Osteoblast (primary cell): ENCODE measurements around the gene SELPLG. TPM values are rescaled to one million over a fixed set of nuclear protein-coding genes. Genes with fewer than 3 reads are reported as not detected.
A peak's percentile ranks its signal among the peaks of the same experiment; 100 is the strongest.

ENCODE experiments used
- DNase-seq: peaks from one replicate; pipeline ENCODE4 v3.0.0; 2011; ENCODE audit warnings: low spot score, mixed read lengths; ENCODE audit not compliant: insufficient read length; ENCODE audit errors: missing footprints
- H2AFZ ChIP-seq: 2 replicates; pipeline ENCODE4 v1.6.0; 2011; ENCODE audit warnings: mild to moderate bottlenecking, low read length
- H3K27ac ChIP-seq: 2 replicates; pipeline ENCODE4 v1.5.1; 2011; ENCODE audit warnings: mild to moderate bottlenecking, low read depth, low read length, moderate library complexity
- H3K27me3 ChIP-seq: 2 replicates; pipeline ENCODE4 v1.6.0; 2012; ENCODE audit warnings: mild to moderate bottlenecking, control low read depth, inconsistent platforms, low read length, moderate library complexity; ENCODE audit not compliant: insufficient read depth
- H3K36me3 ChIP-seq: 2 replicates; pipeline ENCODE4 v1.5.1; 2011; ENCODE audit warnings: mild to moderate bottlenecking, low read length, control low read depth, moderate library complexity; ENCODE audit not compliant: insufficient read depth
- H3K4me1 ChIP-seq: 2 replicates; pipeline ENCODE4 v1.5.1; 2011; ENCODE audit warnings: mild to moderate bottlenecking, low read length, control low read depth, moderate library complexity; ENCODE audit not compliant: insufficient read depth
- H3K4me2 ChIP-seq: 2 replicates; pipeline ENCODE4 v1.6.0; 2011; ENCODE audit warnings: mild to moderate bottlenecking, low read length; ENCODE audit not compliant: insufficient read depth
- H3K4me3 ChIP-seq: fragments of 200-600 bp; sonication (generic); 3 replicates; pipeline ENCODE4 v1.5.1; 2012; ENCODE audit warnings: mild to moderate bottlenecking, low read length, inconsistent platforms; ENCODE audit not compliant: insufficient read depth
- H3K79me2 ChIP-seq: 2 replicates; pipeline ENCODE4 v1.6.0; 2012; ENCODE audit warnings: mild to moderate bottlenecking, low read length, control low read depth, inconsistent platforms; ENCODE audit not compliant: insufficient read depth
- H3K9me3 ChIP-seq: 2 replicates; pipeline ENCODE4 v1.5.1; 2011; ENCODE audit warnings: low read depth, low read length, control low read depth
- H4K20me1 ChIP-seq: 2 replicates; pipeline ENCODE4 v1.6.0; 2012; ENCODE audit warnings: mild to moderate bottlenecking, low read length, control low read depth; ENCODE audit not compliant: insufficient read depth
- CTCF ChIP-seq: IDR thresholded peaks from 2 replicates; pipeline ENCODE4 v1.5.1; 2011; ENCODE audit warnings: mild to moderate bottlenecking, low read depth, low read length, moderate library complexity; ENCODE audit errors: extremely low read depth
- total RNA-seq: library from RNA; depleted of rRNA; stranded (reverse); fragments of >200 nt; gene quantifications from 2 replicates; pipeline ENCODE4 v1.2.3, GENCODE V29; 2012

Gene SELPLG
- total RNA-seq, 1 donor = 1.1 TPM

- TF ChIP-seq CTCF = no peak
- H3K27me3 ChIP-seq = no peaks in the 10 kb centered on the region
- no peak overlapping the region for H3K4me2 ChIP-seq
- peaks cover 16% of the 10 kb centered on the region for H4K20me1 ChIP-seq
- no peak for DNase-seq
- no peak overlapping the region for H3K27ac ChIP-seq
- H3K36me3 ChIP-seq = peaks cover 47% of the 10 kb centered on the region
- H2AFZ ChIP-seq = no peak overlapping the region
- peaks cover 97% of the 10 kb centered on the region for H3K79me2 ChIP-seq
- H3K4me3 ChIP-seq = no peak overlapping the region
- no peaks in the 10 kb centered on the region for H3K9me3 ChIP-seq
- peaks cover 43% of the 10 kb centered on the region for H3K4me1 ChIP-seq
These were observed 37.4 kb upstream of the SELPLG start for GRCh38 chr12:108671110-108671509.

GRCh38 chr12:108670066-108670631 is 36.5 kb upstream of the SELPLG start:
- H4K20me1 ChIP-seq = peaks cover 21% of the 10 kb centered on the region
- H3K27me3 ChIP-seq = no peaks in the 10 kb centered on the region
- no peak for TF ChIP-seq CTCF
- no peaks in the 10 kb centered on the region for H3K9me3 ChIP-seq
- no peak overlapping the region for H2AFZ ChIP-seq
- peaks cover 38% of the 10 kb centered on the region for H3K36me3 ChIP-seq
- no peak overlapping the region for H3K4me2 ChIP-seq
- peaks cover 97% of the 10 kb centered on the region for H3K79me2 ChIP-seq
- no peak overlapping the region for H3K4me3 ChIP-seq
- peak overlapping the region; percentile 25 for H3K27ac ChIP-seq
- DNase-seq = no peak
- H3K4me1 ChIP-seq = peaks cover 53% of the 10 kb centered on the region

DNA sequence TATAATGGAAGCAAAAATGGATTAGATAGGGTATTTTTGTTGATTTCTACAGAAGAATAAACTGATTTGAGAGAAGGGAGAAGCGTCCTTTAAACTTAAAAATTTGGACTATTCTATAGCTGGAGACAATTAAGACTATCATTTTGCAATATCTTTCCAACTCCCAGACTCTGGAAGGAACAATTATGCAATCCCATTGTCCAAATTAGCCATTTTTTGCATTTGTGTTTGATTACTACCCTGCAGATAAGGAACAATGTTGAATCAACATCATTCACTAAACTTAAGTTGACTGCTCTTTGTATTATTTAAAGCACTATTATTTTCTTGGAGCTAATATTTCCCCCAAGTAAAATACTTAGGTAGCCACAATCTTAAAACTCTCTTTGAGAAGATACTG is 34.8 kb upstream of the SELPLG start:
- peaks cover 27% of the 10 kb centered on the region for H4K20me1 ChIP-seq
- no peaks in the 10 kb centered on the region for H3K27me3 ChIP-seq
- peak overlapping the region; percentile 71 for H3K27ac ChIP-seq
- no peak for TF ChIP-seq CTCF
- peaks cover 64% of the 10 kb centered on the region for H3K4me1 ChIP-seq
- H3K9me3 ChIP-seq = no peaks in the 10 kb centered on the region
- H2AFZ ChIP-seq = no peak overlapping the region
- H3K4me2 ChIP-seq = peak overlapping the region; percentile 17
- no peak overlapping the region for H3K4me3 ChIP-seq
- H3K36me3 ChIP-seq = peaks cover 29% of the 10 kb centered on the region
- no peak for DNase-seq
- H3K79me2 ChIP-seq = peaks cover 96% of the 10 kb centered on the region

- no peak overlapping the region for H2AFZ ChIP-seq
- H3K79me2 ChIP-seq = peaks cover 96% of the 10 kb centered on the region
- no peak for TF ChIP-seq CTCF
- H3K9me3 ChIP-seq = no peaks in the 10 kb centered on the region
- H3K4me2 ChIP-seq = peak overlapping the region; percentile 17
- no peak for DNase-seq
- peaks cover 64% of the 10 kb centered on the region for H3K4me1 ChIP-seq
- H3K36me3 ChIP-seq = peaks cover 28% of the 10 kb centered on the region
- peaks cover 27% of the 10 kb centered on the region for H4K20me1 ChIP-seq
- peak overlapping the region; percentile 71 for H3K27ac ChIP-seq
- no peaks in the 10 kb centered on the region for H3K27me3 ChIP-seq
- H3K4me3 ChIP-seq = no peak overlapping the region
These were observed 34.4 kb upstream of the SELPLG start for GRCh38 chr12:108668063-108668462.
